Left hindlimb (tissue), 1 donor: ENCODE results near the gene CLMN.
A peak's percentile ranks its signal among the peaks of the same experiment; 100 is the strongest.

Experiments
- DNase-seq: peaks from one replicate; pipeline ENCODE4 v3.0.0-alpha.2; 2018

Gene CLMN

GRCh38 chr14:95260537-95261361, 59.0 kb downstream of the CLMN start:
- no peak for DNase-seq

- DNase-seq = no peak
Observed at GRCh38 chr14:95258754-95259593, 60.7 kb downstream of the CLMN start.

- DNase-seq = no peak
Observed at GRCh38 chr14:95258156-95258555, 61.6 kb downstream of the CLMN start.

GRCh38 chr14:95257521-95257920, 62.2 kb downstream of the CLMN start:
- DNase-seq = no peak

GRCh38 chr14:95256776-95257060, 63.0 kb downstream of the CLMN start:
- no peak for DNase-seq

- no peak for DNase-seq
Observed at GRCh38 chr14:95256002-95256775, 63.5 kb downstream of the CLMN start.

- DNase-seq = no peak
Observed at GRCh38 chr14:95255487-95255886, 64.2 kb downstream of the CLMN start.

- DNase-seq = no peak
Observed at GRCh38 chr14:95255013-95255412, 64.7 kb downstream of the CLMN start.

GRCh38 chr14:95254288-95254687, 65.4 kb downstream of the CLMN start:
- DNase-seq = peak; percentile 74

GRCh38 chr14:95253039-95253630, 66.6 kb downstream of the CLMN start:
- no peak for DNase-seq

GRCh38 chr14:95252219-95252618, 67.5 kb downstream of the CLMN start:
- no peak for DNase-seq

GRCh38 chr14:95250936-95251335, 68.8 kb downstream of the CLMN start:
- no peak for DNase-seq

GRCh38 chr14:95250140-95250769, 69.5 kb downstream of the CLMN start:
- DNase-seq = no peak

- no peak for DNase-seq
Observed at GRCh38 chr14:95248432-95248831, 71.3 kb downstream of the CLMN start.

- no peak for DNase-seq
Observed at GRCh38 chr14:95246870-95247269, 72.8 kb downstream of the CLMN start.

- no peak for DNase-seq
Observed at GRCh38 chr14:95245334-95245733, 74.4 kb downstream of the CLMN start.

- no peak for DNase-seq
Observed at GRCh38 chr14:95244587-95244986, 75.1 kb downstream of the CLMN start.

- peak; percentile 10 for DNase-seq
Observed at GRCh38 chr14:95242870-95243269, 76.8 kb downstream of the CLMN start.

GRCh38 chr14:95240859-95241813, 78.6 kb downstream of the CLMN start:
- peak; percentile 3 for DNase-seq

- DNase-seq = no peak
Observed at GRCh38 chr14:95238487-95239298, 81.0 kb downstream of the CLMN start.
